Body of pancreas (tissue), 4 donors: ENCODE measurements around the gene LRRFIP2.

Source experiments
- POLR2A ChIP-seq, 3 donors: fragments of 450-650 bp; IDR thresholded peaks; one replicate each; pipeline ENCODE4 v1.6.1; 2016; ENCODE audit warnings: antibody characterized with exemption in 3 of 3, mild to moderate bottlenecking in 2 of 3
- TF ChIP-seq, protein P1 (sequence below), 7 experiments: fragments of 450-650 bp in 4 of 7; fragments of 200-600 bp in 3 of 7; sonication (generic) in 3 of 7; IDR thresholded peaks; one replicate each; pipeline ENCODE4 v1.5.1; 2016 to 2019; ENCODE audit warnings: antibody characterized with exemption in 7 of 7

- TF ChIP-seq, protein P1, sequence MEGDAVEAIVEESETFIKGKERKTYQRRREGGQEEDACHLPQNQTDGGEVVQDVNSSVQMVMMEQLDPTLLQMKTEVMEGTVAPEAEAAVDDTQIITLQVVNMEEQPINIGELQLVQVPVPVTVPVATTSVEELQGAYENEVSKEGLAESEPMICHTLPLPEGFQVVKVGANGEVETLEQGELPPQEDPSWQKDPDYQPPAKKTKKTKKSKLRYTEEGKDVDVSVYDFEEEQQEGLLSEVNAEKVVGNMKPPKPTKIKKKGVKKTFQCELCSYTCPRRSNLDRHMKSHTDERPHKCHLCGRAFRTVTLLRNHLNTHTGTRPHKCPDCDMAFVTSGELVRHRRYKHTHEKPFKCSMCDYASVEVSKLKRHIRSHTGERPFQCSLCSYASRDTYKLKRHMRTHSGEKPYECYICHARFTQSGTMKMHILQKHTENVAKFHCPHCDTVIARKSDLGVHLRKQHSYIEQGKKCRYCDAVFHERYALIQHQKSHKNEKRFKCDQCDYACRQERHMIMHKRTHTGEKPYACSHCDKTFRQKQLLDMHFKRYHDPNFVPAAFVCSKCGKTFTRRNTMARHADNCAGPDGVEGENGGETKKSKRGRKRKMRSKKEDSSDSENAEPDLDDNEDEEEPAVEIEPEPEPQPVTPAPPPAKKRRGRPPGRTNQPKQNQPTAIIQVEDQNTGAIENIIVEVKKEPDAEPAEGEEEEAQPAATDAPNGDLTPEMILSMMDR (IDR thresholded peaks at IDR 0.05) = no peak
- TF ChIP-seq POLR2A (IDR thresholded peaks at IDR 0.05) = no peak
Observed at GRCh38 chr3:37168896-37169295, 5.5 kb downstream of the LRRFIP2 start.
